Measurements from ENCODE around the gene PHF13.

Gene PHF13

DNA sequence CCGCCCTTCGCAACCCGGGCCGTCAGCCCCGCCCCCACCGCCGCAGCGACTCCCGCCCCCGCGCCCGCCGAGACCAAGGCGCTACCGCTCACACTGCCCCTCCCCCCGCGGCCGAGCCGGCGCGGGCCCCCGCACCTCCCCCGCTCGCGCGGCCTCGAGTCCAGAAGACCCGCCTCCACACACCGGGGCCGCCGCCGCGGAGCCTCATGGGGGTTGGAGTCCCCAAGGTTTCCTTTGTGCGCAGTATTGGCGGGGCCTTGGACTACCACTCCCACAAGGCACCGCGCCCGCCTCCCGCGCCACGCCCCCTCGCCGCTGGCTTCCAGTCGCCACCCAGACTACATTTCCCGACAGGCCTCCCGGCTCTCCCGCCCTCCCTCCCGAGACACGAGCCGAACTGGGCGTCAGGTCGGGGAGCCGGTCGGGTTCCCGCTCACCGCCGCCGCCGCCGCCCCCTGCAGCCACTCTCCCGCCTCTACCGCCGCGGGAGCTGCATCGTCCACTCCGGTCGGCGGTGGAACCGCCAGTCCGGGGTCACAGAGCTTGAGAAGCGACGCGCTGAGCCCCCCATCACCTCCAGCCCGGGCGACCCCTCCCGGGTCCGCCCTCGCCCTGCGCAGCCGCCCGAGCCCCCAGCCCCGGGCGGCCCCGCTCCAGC is at the start of gene PHF13:
PHF13 (plus strand) TSS at position 371 of the 658 bp plus-strand sequence. CDS start 336 bp downstream, outside the sequence.
- peak; percentile 99 for DNase-seq (ENCODE audit: low read depth in 2 of 2)

GRCh38 chr1:6569033-6569432 is 44.5 kb upstream of the PHF13 start:
- DNase-seq (ENCODE audit: low read depth in 2 of 2) = no peak

DNA sequence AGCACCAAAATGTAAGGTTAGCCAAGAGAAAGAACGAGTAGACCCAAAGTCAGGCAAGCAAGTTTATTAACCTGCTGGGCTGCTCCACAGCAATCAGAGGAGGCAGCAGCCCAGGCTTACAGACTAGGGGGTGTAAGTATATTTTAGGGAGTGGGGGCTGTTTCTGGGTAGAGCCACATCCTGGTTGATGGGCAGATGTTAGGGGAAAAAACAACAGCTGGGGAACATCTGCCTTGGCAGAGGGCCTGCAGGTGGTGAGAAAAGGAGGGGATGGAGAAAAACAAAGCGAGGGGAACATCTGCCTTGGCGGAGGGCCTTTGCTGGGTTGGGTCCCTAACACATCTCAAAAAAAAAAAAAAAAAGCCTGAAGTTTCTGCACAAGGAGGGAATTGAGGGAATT is 43.4 kb upstream of the PHF13 start:
- no peak for DNase-seq (ENCODE audit: low read depth in 2 of 2)

GRCh38 chr1:6570987-6571386 is 42.5 kb upstream of the PHF13 start:
- no peak for DNase-seq (ENCODE audit: low read depth in 2 of 2)

DNA sequence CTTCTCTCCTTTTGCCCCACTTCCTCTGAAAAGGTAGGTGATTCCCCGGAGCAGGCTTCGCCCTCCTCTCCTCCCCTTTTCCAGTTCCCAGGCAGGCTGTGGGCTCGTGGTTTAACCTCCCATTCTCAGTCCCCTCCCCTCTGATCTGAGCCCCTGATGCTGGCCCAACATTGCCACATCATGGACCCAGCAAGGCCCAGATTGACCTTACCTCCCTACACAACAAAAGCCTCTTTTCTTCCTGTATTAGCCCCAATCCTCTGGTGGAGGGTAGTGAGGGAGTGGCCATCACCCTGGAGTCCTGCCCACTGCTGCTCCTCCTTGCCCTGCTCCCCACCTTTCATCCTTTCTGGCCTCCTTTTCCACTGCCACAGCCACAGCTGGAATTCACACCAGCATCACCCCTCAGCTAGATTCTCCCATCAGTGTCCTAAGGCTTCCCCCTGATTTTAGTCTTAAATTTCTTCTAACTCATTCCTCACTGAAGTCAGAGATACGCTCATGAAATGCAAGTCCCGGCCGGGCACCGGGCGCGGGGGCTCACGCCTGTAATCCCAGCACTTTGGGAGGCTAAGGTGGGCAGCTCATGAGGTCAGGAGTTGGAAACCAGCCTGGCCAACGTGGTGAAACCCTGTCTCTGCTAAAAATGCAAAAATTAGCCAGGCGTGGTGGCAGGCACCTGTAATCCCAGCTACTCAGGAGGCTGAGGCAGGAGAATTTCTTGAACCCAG is 40.7 kb upstream of the PHF13 start:
- DNase-seq (ENCODE audit: low read depth in 2 of 2) = no peak

GRCh38 chr1:6574025-6574620 is 39.4 kb upstream of the PHF13 start:
- no peak for DNase-seq (ENCODE audit: low read depth in 2 of 2)

DNA sequence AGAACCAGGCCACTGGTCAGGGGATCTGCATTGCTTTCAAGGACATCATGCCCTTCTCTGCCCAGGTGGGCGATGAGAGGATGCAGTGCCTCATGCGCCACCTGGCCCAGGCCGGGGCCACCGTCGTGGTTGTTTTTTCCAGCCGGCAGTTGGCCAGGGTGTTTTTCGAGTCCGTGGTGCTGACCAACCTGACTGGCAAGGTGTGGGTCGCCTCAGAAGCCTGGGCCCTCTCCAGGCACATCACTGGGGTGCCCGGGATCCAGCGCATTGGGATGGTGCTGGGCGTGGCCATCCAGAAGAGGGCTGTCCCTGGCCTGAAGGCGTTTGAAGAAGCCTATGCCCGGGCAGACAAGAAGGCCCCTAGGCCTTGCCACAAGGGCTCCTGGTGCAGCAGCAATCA is 38.7 kb upstream of the PHF13 start:
- no peak for DNase-seq (ENCODE audit: low read depth in 2 of 2)

DNA sequence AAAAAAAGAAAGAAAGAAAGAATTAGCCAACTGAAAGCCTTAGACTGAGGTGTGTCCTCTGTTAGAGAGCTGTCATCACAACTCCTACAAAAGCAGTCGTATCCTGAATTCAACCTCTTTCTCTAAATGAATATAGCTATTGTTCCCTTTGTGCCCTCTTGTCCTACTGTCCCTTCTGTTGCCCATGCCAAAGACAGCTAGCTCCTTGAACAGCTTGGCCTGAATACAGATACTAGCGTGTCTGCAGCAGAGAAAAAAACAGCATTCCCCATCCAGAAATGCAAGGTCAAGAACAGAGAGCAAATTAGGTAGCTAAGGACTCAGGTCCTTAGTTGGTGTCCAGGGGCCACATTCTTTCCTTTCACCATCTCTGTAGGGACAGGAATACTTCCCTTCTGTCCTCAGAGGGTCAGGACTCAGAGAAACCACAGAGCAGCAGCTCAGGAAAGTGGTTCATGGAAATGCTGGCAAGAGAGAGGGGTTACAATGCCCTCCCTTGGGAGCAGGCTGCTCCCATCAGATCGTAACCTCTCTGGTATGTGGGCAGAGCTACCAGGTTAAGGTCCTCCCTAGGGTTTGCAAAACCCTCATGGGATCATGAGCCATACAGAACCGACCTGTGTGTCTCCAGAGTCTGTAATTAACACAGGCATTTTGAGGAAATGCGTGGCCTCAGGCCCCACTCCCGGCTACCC is 35.6 kb upstream of the PHF13 start:
- no peak for DNase-seq (ENCODE audit: low read depth in 2 of 2)

DNA sequence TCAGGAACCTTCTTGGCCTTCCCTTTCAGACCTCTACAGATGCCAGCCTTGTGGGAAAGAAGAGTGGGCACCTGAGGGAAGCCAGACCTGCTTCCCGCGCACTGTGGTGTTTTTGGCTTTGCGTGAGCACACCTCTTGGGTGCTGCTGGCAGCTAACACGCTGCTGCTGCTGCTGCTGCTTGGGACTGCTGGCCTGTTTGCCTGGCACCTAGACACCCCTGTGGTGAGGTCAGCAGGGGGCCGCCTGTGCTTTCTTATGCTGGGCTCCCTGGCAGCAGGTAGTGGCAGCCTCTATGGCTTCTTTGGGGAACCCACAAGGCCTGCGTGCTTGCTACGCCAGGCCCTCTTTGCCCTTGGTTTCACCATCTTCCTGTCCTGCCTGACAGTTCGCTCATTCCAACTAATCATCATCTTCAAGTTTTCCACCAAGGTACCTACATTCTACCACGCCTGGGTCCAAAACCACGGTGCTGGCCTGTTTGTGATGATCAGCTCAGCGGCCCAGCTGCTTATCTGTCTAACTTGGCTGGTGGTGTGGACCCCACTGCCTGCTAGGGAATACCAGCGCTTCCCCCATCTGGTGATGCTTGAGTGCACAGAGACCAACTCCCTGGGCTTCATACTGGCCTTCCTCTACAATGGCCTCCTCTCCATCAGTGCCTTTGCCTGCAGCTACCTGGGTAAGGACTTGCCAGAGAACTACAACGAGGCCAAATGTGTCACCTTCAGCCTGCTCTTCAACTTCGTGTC is 34.7 kb upstream of the PHF13 start:
- DNase-seq (ENCODE audit: low read depth in 2 of 2) = no peak

DNA sequence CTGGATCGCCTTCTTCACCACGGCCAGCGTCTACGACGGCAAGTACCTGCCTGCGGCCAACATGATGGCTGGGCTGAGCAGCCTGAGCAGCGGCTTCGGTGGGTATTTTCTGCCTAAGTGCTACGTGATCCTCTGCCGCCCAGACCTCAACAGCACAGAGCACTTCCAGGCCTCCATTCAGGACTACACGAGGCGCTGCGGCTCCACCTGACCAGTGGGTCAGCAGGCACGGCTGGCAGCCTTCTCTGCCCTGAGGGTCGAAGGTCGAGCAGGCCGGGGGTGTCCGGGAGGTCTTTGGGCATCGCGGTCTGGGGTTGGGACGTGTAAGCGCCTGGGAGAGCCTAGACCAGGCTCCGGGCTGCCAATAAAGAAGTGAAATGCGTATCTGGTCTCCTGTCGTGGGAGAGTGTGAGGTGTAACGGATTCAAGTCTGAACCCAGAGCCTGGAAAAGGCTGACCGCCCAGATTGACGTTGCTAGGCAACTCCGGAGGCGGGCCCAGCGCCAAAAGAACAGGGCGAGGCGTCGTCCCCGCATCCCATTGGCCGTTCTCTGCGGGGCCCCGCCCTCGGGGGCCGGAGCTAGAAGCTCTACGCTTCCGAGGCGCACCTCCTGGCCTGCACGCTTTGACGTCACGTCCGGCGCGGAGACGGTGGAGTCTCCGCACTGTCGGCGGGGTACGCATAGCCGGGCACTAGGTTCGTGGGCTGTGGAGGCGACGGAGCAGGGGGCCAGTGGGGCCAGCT is 34.0 kb upstream of the PHF13 start, which contains the start of gene ZBTB48:
ZBTB48 (plus strand) TSS at position 621 of the 745 bp plus-strand sequence. CDS start 616 bp downstream, outside the sequence.
- peak; percentile 92 to 95 for DNase-seq (ENCODE audit: low read depth in 2 of 2)

DNA sequence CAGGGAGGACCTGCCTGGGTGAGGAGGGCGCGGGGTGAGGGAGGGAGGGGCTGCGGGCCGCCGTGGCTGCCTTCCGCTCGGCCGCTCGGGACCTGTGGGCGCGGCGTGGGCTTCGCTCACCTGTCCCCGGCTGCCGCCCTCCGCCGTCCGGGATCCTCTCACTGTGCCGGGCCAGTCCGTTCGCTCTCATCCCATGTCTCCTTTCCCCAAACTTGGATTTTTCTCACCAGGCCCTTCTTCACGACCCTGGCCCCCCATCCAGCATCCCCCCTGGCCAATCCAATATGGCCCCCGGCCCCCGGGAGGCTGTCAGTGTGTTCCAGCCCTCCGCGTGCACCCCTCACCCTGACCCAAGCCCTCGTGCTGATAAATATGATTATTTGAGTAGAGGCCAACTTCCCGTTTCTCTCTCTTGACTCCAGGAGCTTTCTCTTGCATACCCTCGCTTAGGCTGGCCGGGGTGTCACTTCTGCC is 33.4 kb upstream of the PHF13 start:
- no peak for DNase-seq (ENCODE audit: low read depth in 2 of 2)

- no peak for DNase-seq (ENCODE audit: low read depth in 2 of 2)
Observed at GRCh38 chr1:6580593-6581409, 32.7 kb upstream of the PHF13 start.

GRCh38 chr1:6581561-6582305 is 31.8 kb upstream of the PHF13 start:
- DNase-seq (ENCODE audit: low read depth in 2 of 2) = no peak

DNA sequence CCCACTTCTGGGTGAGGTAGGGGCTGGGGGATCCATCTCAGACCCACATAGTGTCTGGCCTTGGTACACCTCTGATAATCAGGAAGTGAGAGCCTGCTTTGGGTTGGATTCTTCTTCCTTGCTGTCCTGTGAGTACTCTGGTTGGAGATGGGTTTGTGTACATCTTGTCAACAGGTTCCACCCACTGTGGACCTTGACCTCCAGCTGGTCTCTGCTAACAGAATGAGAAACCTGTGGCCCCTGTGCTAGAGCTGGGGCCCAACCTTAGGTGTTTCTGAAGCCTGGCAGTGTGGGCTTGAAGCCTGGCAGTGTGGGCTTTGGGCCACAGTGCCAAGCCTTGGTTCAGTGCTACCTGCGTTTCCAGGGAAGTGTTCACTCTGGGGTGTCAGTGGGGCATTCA is 31.2 kb upstream of the PHF13 start:
- no peak for DNase-seq (ENCODE audit: low read depth in 2 of 2)

- DNase-seq (ENCODE audit: low read depth in 2 of 2) = no peak
Observed at GRCh38 chr1:6584126-6585080, 29.1 kb upstream of the PHF13 start.

- no peak for DNase-seq (ENCODE audit: low read depth in 2 of 2)
Observed at GRCh38 chr1:6585081-6585722, 28.3 kb upstream of the PHF13 start.

GRCh38 chr1:6585841-6586240 is 27.7 kb upstream of the PHF13 start:
- DNase-seq (ENCODE audit: low read depth in 2 of 2) = no peak

Measured in stimulated activated CD4-positive, alpha-beta T cell treated with anti-CD3 and anti-CD28 coated beads, Interleukin-1b, Interleukin-23, amount 100 ng/mL, for 4 hours (primary cell).